Skeletal muscle cell (primary cell): ENCODE data around the gene SUV39H2.
A peak's percentile ranks its signal among the peaks of the same experiment; 100 is the strongest.
"Not testable (repeated sequence)": the region's sequence is repeated elsewhere in the genome, so short reads cannot be mapped to it uniquely, and the experiment has no call there.

Source experiments
- DNase-seq: peaks from one replicate; pipeline ENCODE4 v3.0.0-alpha.2; 2010; ENCODE audit warnings: low read depth
- H3K4me3 ChIP-seq: 2 replicates; pipeline ENCODE4 v1.5.1; 2011; ENCODE audit warnings: low read depth, mild to moderate bottlenecking, control low read depth, low read length, moderate library complexity

The SUV39H2 gene

DNA sequence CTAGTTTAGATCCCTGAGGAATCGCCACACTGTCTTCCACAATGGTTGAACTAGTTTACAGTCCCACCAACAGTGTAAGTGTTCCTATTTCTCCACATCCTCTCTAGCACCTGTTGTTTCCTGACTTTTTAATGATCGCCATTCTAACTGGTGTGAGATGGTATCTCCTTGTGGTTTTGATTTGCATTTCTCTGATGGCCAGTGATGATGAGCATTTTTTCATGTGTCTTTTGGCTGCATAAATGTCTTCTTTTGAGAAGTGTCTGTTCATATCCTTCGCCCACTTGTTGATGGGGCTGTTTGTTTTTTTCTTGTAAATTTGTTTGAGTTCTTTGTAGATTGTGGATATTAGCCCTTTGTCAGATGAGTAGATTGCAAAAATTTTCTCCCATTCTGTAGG, 13.8 kb upstream of the SUV39H2 start:
- not testable (repeated sequence) for DNase-seq, H3K4me3 ChIP-seq

- DNase-seq: peak; percentile 2
- no peak overlapping the region for H3K4me3 ChIP-seq
Observed at GRCh38 chr10:14873090-14873760, 5.4 kb upstream of the SUV39H2 start.

DNA sequence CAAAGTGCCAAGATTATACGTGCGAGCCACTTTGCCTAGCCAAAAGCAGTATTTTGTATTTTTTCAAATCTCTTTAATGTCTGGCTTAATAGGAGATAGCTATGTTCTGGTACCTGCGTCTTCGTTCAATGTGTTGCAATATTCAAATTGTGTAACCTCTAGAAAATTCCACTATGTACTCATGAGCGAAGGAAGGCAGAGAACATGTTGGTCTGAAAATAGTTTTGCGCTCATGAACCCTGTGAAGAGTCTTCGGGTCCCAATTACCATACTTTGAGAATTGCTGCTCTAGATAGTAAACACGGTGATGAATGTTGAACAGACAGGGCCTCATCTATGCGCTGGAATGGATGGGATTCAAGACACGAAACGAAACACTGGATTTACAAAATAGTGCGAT, 2.7 kb upstream of the SUV39H2 start:
- H3K4me3 ChIP-seq: no peak overlapping the region
- DNase-seq: no peak

DNA sequence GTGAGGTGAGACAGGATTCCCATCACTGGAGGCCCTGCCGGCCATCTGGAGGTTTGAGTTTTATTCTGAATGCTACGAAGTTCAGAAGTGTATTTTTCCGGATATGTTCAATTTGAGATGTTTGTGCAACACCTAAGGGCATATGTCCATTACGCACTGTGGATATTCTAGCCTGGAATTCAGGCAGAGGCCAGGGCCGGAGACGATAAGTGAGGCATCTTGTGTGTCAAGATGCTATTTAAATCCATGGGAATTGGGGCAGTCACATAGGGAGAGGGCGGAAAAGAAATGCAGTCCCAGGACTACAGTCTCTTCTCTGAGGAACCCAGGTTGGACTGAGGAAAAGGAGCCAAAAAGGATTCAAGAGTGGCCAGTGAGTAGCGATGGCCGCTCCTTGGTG, 1.9 kb upstream of the SUV39H2 start:
- DNase-seq: no peak
- H3K4me3 ChIP-seq: peak overlapping the region; percentile 97

DNA sequence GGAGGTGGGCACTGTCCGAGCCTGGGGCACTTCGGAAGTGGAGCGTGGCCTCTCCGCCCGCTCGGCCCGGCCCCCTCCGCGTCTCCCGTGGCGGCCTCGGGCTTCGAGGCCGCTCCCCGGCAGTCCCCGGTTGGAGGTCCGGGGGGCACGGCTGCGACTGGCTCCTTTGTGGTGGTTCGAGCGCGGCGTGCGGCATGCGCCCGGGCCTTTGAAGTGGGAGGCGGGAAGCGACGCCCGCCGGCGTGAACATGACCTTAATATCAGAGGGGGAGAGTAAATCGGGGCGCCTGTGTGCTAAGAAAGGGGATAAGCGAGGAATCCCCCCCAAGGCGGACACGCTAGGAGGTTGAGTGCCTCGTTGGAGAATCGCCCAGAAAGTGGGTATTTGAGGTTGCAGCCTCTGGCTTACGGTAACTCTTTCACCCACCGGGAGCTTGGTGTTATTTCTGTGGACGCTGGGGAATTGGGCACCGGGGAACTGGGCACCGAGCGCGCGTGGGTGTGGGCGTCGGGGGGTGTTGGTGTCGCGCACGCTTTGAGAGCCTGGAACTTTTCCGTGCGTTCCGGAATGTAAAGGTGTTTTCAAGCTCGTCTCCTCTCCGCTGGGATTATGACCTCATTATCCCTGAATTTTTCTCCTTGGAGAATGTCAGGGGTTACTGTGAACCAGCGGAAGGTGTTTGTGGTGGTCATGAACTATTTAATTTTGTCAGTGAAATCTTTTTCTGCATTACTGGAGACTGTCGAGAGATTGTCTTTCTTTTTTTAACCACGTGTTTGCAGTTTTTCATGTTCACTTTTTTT, 660 bp downstream of the SUV39H2 start:
- H3K4me3 ChIP-seq: peak overlapping the region; percentile 97
- DNase-seq: no peak

- DNase-seq: no peak
- peak overlapping the region; percentile 97 for H3K4me3 ChIP-seq
Observed at GRCh38 chr10:14879928-14880193, 1.2 kb downstream of the SUV39H2 start.

- H3K4me3 ChIP-seq: peak overlapping the region; percentile 97
- DNase-seq: no peak
Observed at GRCh38 chr10:14880229-14880628, 1.6 kb downstream of the SUV39H2 start.

GRCh38 chr10:14884082-14884481, 5.4 kb downstream of the SUV39H2 start:
- H3K4me3 ChIP-seq: no peak overlapping the region
- DNase-seq: no peak

GRCh38 chr10:14889318-14889717, 10.7 kb downstream of the SUV39H2 start:
- no peak for DNase-seq
- H3K4me3 ChIP-seq: no peak overlapping the region

- no peak overlapping the region for H3K4me3 ChIP-seq
- no peak for DNase-seq
Observed at GRCh38 chr10:14891151-14891550, 12.5 kb downstream of the SUV39H2 start.

DNA sequence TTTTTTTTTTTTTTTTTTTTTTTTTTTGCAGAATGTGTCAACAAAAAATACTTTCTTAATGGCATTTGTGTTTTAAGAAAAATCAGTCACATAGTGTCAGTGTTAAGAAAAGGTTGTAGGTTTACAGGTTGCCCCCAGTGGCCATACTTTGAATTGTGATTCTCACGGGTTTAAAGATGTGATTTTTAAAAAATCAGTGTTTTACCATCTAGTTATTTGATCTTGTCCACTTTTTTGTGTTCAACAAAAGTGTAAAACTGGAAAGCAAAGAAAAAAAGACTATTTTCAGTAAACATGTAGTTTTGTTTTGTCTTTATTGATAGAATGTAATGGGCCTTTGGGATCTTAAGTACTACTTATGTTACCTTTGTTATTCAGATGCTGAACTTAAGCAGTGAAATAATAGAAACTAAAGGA, 25.7 kb downstream of the SUV39H2 start:
- DNase-seq: no peak
- H3K4me3 ChIP-seq: no peak overlapping the region

GRCh38 chr10:14904864-14905263, 26.2 kb downstream of the SUV39H2 start:
- DNase-seq: no peak
- no peak overlapping the region for H3K4me3 ChIP-seq

DNA sequence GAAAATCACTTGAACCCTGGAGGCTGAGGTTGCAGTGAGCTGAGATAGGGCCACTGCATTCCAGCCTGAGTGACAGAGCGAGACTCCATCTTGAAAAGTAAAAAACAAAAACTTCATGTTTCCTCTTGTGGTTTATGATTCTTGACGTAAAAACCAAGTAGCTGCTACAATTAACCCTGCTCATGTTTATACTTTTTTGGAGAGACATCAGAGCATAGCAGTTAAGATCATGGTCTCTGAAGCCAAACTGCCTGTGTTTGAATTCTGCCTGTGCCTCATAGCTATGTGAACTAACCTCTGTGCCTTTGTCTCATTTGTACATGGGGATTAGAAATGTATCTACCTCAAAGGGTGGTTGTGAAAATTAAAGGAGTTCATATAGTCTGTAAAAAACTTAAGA, 27.2 kb downstream of the SUV39H2 start:
- DNase-seq: no peak
- H3K4me3 ChIP-seq: no peak overlapping the region

DNA sequence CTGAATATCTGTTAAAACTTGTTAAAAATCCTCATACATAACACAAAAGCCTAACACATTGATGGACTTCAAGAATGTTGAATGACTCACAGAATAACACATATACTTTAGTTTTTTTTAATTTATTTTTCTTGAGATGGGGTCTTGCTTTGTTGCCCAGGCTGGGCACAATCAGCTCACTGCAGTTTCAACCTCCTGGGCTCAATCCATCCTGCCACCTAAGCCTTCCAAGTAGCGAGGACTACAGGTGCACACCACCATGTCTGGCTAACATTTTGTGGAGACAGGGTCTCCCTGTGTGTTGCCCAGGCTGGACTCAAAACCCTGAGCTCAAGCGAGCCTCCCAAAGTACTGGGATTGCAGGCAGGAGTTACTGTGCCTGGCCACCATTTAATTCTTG, 28.1 kb downstream of the SUV39H2 start:
- no peak overlapping the region for H3K4me3 ChIP-seq
- no peak for DNase-seq

DNA sequence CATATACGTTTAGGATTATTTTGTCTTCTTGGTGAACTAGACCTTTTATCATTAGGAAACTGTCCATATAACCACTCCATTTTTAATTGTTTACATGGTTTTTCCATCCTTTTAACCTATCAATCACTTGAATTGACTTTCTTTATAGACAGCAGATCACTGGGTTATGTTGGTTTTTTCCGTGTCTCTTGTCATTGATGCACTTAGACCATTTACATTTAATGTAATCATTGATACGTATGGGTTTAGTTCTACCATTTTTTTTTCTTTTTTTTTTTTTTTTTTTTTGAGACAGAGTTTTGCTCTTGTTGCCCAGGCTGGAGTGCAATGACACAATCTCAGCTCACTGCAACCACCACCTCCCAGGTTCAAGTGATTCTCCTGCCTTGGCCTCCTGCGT, 28.9 kb downstream of the SUV39H2 start:
- not testable (repeated sequence) for H3K4me3 ChIP-seq, DNase-seq

DNA sequence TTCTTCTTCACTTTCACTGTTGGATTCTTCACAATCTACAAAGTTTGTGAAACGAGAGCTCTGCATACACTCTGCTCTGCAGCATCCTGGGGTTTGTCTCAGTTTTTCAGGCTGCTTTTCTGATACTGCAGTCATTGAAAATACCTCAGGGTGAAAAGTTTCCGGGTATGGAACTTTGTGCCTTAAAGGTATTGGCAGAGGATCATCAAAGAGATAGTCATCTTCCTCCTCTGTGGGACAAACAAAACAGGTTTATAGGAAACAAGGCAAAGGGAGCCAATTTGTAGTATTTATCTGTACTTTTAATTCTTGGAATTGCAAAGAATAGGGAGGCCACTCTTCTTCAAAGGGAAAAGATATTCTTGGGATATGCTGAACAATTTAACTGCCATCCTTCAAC, 30.4 kb downstream of the SUV39H2 start:
- DNase-seq: no peak
- no peak overlapping the region for H3K4me3 ChIP-seq

DNA sequence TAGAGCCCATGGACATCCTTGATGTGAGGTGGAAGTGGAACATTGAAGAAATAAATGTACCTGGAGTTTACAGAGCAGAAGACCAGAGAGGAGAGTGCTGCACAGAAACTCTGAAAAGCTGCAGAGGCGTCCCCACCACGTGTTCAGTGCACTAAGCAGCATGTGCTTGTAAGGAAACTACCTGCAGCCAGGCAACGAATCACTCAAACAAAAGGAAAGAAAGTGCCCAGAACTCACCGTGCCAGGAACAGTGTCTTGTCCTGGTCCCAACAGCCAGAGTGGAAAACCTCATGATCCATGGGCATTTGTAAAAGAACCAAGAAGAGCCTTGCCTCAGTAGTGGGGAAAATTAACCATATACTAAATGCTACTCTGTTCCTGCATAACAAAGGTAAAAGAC, 32.3 kb downstream of the SUV39H2 start:
- DNase-seq: no peak
- no peak overlapping the region for H3K4me3 ChIP-seq

DNA sequence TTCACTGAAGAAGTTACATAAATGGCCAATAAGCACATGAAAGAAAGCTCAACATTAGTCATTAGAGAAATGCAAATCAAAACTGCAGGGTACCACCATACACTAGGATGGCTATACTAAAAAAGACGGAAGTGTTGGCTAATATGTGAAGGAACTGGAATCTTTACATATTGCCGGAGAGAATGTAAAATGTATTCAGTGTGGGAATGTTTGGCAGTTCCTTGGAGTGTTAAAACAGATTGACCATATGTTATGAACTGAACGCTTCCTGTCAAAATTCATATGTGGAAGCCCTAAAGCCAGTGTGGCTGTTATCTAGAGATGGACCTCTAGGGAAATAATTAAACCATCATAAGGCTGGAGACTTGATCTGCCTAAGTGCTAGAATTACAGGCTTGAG, 33.1 kb downstream of the SUV39H2 start:
- DNase-seq: no peak
- H3K4me3 ChIP-seq: no peak overlapping the region

DNA sequence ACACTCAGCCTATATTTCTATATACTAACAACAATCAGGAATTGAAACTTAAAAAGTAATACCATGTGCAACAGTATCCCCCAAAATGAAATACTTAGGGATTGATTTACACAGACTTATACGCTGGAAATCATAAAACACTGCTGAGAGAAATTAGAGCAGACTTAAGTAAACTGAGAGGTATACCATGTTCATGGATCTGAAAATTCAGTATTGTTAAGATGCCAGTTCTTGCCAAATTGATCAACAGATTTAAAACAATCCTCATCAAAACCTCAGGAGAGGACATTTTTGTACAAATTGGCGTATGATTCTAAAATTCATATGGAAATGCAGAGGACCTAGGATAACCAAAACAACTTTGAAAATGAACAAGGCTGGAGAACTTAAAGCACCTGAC, 37.9 kb downstream of the SUV39H2 start:
- no peak overlapping the region for H3K4me3 ChIP-seq
- DNase-seq: no peak

GRCh38 chr10:14917827-14918226, 39.2 kb downstream of the SUV39H2 start:
- H3K4me3 ChIP-seq: no peak overlapping the region
- no peak for DNase-seq

DNA sequence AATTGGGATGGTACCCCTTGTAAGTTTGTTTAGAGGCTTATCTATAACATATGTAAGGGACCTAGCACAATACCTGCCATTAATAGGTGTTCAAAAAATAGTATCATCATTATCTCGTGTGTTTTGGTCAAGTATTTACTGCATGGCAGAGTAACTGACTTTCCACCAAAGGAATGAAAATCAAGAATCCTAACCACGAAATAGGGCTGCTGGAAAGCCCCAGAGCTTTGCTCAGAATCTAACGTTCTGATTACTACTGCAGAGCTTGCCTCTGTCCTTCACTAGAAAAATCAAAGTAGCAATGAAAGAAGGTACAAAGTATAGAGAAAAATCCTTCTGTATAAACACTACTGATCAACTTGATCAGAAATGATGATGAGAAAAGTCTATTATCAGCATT, 40.3 kb downstream of the SUV39H2 start:
- DNase-seq: no peak

More for the DNA sequence above, 40.3 kb downstream of the SUV39H2 start:
- H3K4me3 ChIP-seq: no peak overlapping the region
